Central memory CD8-positive, alpha-beta T cell (primary cell): ENCODE results near the gene SAMM50.

Experiments used
- ATAC-seq: fragments of 150-1000 bp; cut with Tn5 transposase; replicated peaks from 2 replicates; pipeline ENCODE4 v1.10.0; 2022; ENCODE audit warnings: mild to moderate bottlenecking, moderate FRiP score, moderate number of reproducible peaks; ENCODE audit not compliant: poor library complexity, severe bottlenecking; ENCODE audit errors: extremely low read depth
- DNase-seq, 2 donors: peaks; one replicate each; pipeline ENCODE4 v3.0.0; 2021; ENCODE audit warnings: low spot score in 2 of 2
- H3K27ac Mint-ChIP-seq: one replicate; pipeline ENCODE4 v1.8.0; 2022; ENCODE audit warnings: low read depth, mild to moderate bottlenecking, moderate library complexity, mixed read lengths
- H3K27me3 Mint-ChIP-seq: one replicate; pipeline ENCODE4 v1.8.0; 2022; ENCODE audit warnings: mixed read lengths
- H3K36me3 Mint-ChIP-seq: one replicate; pipeline ENCODE4 v1.8.0; 2022; ENCODE audit warnings: mild to moderate bottlenecking, moderate library complexity, mixed read lengths; ENCODE audit not compliant: insufficient read depth
- H3K4me1 Mint-ChIP-seq: one replicate; pipeline ENCODE4 v1.8.0; 2022; ENCODE audit warnings: mixed read lengths
- H3K4me3 Mint-ChIP-seq: one replicate; pipeline ENCODE4 v1.8.0; 2022; ENCODE audit warnings: mild to moderate bottlenecking, moderate library complexity, mixed read lengths
- H3K9me3 Mint-ChIP-seq: one replicate; pipeline ENCODE4 v1.8.0; 2022; ENCODE audit warnings: mixed read lengths

Gene SAMM50

DNA sequence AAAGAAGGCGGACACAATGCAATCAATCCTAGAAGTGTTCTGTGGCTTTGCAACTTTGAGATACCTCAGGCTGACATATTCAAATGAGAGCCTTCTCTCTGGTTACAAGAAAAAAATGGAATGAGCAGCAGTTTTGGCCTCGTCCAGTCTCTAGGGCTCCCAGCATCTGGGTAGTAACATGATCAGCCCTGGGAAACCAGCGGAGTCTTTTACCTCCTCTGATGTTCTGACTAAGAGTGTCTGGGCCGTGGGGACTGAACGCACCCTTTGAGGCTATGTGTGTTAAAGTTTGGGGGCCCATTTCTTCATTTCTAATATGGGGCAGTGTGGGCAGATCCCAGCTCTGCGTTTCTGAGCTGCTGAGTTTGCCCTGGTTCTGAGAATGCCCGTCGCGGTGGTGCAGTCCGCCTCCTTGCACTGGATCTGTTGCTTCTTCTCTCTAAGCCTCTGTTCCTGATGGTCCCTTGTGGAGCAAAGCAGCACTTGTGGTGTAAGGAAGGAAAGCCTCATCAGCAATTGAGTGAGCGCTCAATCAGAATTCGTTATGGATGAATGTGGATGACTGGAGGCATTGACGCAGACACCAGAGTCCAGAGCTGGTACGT is 77.0 kb downstream of the SAMM50 start:
- Mint-ChIP-seq H3K27me3 (no peaks in the 10 kb centered on the region), H3K36me3 (peaks cover 2% of the 10 kb centered on the region), H3K4me3 (no peak overlapping the region), H3K9me3 (no peaks in the 10 kb centered on the region), H3K4me1 (peaks cover 19% of the 10 kb centered on the region), H3K27ac (peak overlapping the region; percentile 22)
- DNase-seq: no peak
- ATAC-seq: no peak

DNA sequence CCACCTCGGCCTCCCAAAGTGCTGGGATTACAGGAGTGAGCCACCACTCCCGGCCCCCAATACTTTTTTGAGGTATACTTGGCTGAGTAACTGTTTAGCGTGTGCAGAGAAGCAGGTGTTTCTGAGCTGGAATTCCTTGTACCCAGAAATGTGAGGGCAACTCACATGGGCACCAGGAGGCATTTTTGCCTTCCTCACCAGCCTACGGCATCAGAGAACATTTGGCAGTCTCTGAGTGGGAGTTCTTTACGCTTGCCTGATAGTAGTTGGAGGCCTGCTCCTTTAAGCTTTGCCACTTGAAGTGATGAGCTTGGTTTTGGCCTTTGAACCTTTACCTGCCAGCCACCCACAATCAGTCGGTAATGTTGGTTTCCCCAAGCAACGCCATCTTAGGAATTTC is 78.0 kb downstream of the SAMM50 start:
- Mint-ChIP-seq H3K9me3 (no peaks in the 10 kb centered on the region), H3K27me3 (no peaks in the 10 kb centered on the region), H3K4me3 (no peak overlapping the region), H3K36me3 (peaks cover 2% of the 10 kb centered on the region), H3K4me1 (peaks cover 9% of the 10 kb centered on the region), H3K27ac (no peak overlapping the region)
- DNase-seq: no peak
- no peak for ATAC-seq

GRCh38 chr22:44033694-44034093 is 78.5 kb downstream of the SAMM50 start:
- Mint-ChIP-seq H3K4me3 (no peak overlapping the region), H3K9me3 (no peaks in the 10 kb centered on the region)

DNA sequence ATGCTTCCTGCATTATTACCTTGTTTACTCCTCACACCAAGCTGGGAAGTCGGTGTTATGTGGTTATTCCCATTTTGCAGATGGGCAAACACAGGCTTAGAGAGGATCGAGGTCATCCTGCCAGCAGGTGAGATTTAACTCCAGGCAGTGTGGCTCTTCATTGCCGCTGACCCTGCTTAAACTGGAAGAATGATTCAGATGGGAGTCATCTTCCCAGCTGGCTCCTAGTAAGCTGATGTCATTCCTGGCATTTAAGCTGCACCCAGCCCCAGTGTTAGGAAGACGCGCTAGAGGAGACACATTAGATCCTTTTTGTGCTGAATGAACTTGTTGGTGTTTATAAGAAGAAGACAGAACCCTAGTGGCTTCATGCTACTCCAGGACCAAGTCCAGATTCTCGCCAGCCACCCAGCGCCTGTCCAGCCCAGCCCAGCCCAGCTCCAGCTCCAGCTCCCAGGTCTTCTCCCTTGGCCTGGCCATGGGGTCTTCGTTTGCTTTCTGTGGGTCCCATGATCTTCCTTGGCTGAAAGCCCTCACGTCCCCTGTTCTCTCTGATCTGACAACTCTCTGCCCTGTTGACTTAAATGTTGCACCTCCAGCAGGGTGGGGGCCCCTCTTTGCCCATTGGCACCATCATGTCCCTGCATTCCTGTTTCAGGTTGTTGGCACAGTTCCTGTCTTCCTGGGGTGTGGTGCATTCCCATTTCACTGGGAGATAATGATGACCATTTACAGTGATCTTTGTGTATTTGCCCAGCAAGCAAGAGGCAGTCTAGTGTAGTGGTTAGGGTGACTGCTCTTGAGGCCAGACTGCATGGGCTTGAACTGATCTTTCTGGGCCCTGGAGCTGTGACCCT is 82.5 kb downstream of the SAMM50 start:
- H3K27ac Mint-ChIP-seq: no peak overlapping the region
- no peaks in the 10 kb centered on the region for H3K27me3 Mint-ChIP-seq
- no peaks in the 10 kb centered on the region for H3K9me3 Mint-ChIP-seq
- no peak for DNase-seq
- peaks cover 2% of the 10 kb centered on the region for H3K36me3 Mint-ChIP-seq
- ATAC-seq: no peak
- no peak overlapping the region for H3K4me3 Mint-ChIP-seq
- H3K4me1 Mint-ChIP-seq: no peaks in the 10 kb centered on the region

More at GRCh38 chr22:44033694-44034093, 78.5 kb downstream of the SAMM50 start:
- ATAC-seq (no peak), DNase-seq (no peak)
- Mint-ChIP-seq H3K27me3 (no peaks in the 10 kb centered on the region), H3K4me1 (peaks cover 7% of the 10 kb centered on the region), H3K36me3 (peaks cover 2% of the 10 kb centered on the region), H3K27ac (no peak overlapping the region)

DNA sequence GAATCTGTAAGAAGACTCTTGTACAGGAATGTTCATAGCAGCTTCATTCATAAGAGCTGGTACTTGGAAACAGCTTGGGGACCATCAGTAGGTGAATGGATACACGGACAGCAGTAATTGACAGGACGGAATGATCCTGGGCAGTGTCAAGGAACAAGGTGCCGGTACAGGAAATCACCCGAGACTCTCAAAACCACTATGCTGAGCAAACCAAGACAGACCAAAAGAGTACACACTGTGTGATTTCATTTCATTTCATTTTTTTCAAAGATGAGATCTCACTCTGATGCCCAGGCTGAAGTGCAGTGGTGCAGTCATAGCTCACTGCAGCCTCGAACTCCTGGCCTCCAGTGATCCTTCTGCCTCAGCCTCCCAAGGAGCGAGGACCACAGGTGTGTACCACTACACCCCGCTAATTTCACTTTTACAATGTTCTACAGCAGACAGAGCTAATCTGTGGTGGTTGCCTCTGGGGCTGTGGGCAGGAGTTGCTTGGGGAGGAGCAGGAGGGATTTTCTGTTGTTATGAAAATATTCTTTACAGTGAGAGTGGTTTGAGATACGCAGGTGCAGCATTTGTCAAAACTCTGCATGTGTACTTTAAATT is 84.4 kb downstream of the SAMM50 start:
- peaks cover 2% of the 10 kb centered on the region for H3K36me3 Mint-ChIP-seq
- H3K27ac Mint-ChIP-seq: no peak overlapping the region
- no peaks in the 10 kb centered on the region for H3K4me1 Mint-ChIP-seq
- H3K4me3 Mint-ChIP-seq: no peak overlapping the region
- H3K9me3 Mint-ChIP-seq: no peaks in the 10 kb centered on the region
- no peak for DNase-seq
- H3K27me3 Mint-ChIP-seq: no peaks in the 10 kb centered on the region
- ATAC-seq: no peak

- DNase-seq (no peak), ATAC-seq (peak; percentile 14)
- Mint-ChIP-seq H3K36me3 (no peaks in the 10 kb centered on the region), H3K27me3 (no peaks in the 10 kb centered on the region), H3K27ac (no peak overlapping the region), H3K4me1 (peaks cover 9% of the 10 kb centered on the region), H3K4me3 (no peak overlapping the region), H3K9me3 (no peaks in the 10 kb centered on the region)
Observed at GRCh38 chr22:44042249-44043218, 87.3 kb downstream of the SAMM50 start.

DNA sequence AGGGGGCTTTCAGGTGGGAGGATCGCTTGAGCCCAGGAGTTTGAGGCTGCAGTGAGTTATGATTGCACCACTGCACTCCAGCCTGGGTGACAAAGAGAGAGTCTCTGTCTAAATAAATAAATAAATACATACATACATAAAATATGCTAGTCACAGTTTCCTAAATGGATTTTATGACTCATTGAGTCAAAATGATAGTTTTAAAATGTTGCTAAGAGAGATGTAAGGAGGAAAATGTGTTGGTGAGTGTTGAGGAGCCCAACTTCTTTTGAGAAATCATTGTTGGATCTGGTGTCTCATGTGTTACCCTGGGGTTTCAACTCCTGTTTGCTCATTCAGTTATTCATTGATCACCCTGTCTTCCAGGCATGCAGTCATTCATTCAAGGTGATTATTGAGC is 89.9 kb downstream of the SAMM50 start:
- no peaks in the 10 kb centered on the region for H3K9me3 Mint-ChIP-seq
- H3K27ac Mint-ChIP-seq: no peak overlapping the region
- no peak for ATAC-seq
- no peaks in the 10 kb centered on the region for H3K36me3 Mint-ChIP-seq
- no peak for DNase-seq
- no peaks in the 10 kb centered on the region for H3K27me3 Mint-ChIP-seq
- H3K4me3 Mint-ChIP-seq: no peak overlapping the region
- peaks cover 14% of the 10 kb centered on the region for H3K4me1 Mint-ChIP-seq
